ENCODE data around the gene ARHGAP15.

DNA sequence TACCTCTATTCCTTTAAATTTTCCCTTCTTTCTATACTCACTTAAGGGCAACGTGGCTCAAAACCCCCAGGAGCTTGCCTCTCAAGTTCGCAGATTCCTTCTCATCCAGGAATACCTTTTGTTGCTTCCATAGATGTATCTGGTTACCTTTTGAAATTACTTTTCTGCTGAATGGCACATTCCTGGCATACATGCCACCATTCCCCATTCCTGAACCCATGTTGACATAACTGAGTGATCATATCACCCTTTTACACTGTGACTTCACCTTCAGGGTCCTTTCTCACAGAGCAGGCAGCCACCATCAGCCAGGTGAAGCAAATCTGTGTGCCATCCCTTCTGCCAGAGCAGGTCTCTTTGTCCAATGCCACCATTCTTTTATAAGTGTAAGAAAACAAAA lies 615.8 kb downstream of the ARHGAP15 start:
- TF ChIP-seq SP1 (IDR thresholded peaks at IDR 0.05) (no peak), FOXK2 (IDR thresholded peaks at IDR 0.05) (no peak), TARDBP (IDR thresholded peaks at IDR 0.05) (no peak), BHLHE40 (IDR thresholded peaks at IDR 0.05; ENCODE audit: borderline replicate concordance) (no peak), LEF1 (IDR thresholded peaks at IDR 0.05; ENCODE audit: borderline replicate concordance) (no peak)
- TF ChIP-seq, protein P1, sequence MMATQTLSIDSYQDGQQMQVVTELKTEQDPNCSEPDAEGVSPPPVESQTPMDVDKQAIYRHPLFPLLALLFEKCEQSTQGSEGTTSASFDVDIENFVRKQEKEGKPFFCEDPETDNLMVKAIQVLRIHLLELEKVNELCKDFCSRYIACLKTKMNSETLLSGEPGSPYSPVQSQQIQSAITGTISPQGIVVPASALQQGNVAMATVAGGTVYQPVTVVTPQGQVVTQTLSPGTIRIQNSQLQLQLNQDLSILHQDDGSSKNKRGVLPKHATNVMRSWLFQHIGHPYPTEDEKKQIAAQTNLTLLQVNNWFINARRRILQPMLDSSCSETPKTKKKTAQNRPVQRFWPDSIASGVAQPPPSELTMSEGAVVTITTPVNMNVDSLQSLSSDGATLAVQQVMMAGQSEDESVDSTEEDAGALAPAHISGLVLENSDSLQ (IDR thresholded peaks at IDR 0.05) = no peak

Measured in HEK293T (cell line).